ENCODE results near the gene RMND5A. TPM values are rescaled to one million over a fixed set of nuclear protein-coding genes. Genes with fewer than 3 reads are reported as not detected.
"Not testable (repeated sequence)": the region's sequence is repeated elsewhere in the genome, so short reads cannot be mapped to it uniquely, and the experiment has no call there.

Gene RMND5A
- total and polyA plus RNA-seq, 10 donors = 6.0 to 56.5 (median 34.0) TPM

DNA sequence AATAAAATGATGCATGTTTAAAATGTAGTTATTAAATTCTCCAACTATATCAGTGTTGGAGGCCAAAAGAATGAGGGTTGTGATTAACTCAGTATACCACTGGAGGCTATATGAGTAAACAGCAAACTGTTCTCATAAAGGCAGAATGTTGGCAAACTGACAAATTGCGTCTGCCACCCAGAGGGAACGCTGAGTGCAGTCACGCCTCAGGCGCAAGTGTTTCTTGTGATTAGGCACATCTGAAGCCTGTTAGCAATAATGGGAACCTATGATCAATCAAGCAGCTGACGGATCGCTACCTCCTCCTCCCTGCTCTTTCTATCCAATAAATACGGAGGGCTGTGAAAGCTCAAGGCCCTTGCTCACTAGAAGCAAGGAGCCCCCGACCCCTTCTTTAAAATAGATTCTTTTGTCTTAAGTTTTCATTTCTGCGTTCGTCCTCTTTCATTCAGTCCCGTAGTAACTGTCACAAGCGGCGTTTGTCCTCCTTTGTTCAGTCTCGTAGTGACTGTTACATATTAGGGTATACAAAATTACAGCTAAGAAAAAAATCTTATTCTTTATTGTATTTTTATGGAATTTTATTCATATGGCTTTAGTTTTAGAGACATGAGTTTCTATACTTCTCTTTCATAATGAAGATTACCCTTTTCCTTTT is 16.3 kb upstream of the RMND5A start:
- Histone ChIP-seq H3K27ac (no peak overlapping the region), H3K4me3 (no peak overlapping the region), H3K9me3 (no peaks in the 10 kb centered on the region), H3K27me3 (replicated peaks in 1 of 7) (no peaks in the 10 kb centered on the region), H3K36me3 (no peaks in the 10 kb centered on the region), H3K4me1 (no peaks in the 10 kb centered on the region)
- 75 to 90% (median 77%) methylated on average over 14 of the region's 14 CpGs for WGBS, 5 donors
- intact Hi-C loops (cut with DNase I; ENCODE audit: low total_unique reads) = no loop called here
- no peak for TF ChIP-seq POLR2A (IDR thresholded peaks at IDR 0.05)
- no peak for TF ChIP-seq POLR2AphosphoS5 (IDR thresholded peaks at IDR 0.05)
- TF ChIP-seq, protein P1, sequence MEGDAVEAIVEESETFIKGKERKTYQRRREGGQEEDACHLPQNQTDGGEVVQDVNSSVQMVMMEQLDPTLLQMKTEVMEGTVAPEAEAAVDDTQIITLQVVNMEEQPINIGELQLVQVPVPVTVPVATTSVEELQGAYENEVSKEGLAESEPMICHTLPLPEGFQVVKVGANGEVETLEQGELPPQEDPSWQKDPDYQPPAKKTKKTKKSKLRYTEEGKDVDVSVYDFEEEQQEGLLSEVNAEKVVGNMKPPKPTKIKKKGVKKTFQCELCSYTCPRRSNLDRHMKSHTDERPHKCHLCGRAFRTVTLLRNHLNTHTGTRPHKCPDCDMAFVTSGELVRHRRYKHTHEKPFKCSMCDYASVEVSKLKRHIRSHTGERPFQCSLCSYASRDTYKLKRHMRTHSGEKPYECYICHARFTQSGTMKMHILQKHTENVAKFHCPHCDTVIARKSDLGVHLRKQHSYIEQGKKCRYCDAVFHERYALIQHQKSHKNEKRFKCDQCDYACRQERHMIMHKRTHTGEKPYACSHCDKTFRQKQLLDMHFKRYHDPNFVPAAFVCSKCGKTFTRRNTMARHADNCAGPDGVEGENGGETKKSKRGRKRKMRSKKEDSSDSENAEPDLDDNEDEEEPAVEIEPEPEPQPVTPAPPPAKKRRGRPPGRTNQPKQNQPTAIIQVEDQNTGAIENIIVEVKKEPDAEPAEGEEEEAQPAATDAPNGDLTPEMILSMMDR (IDR thresholded peaks at IDR 0.05 in 8 of 11, conservative IDR thresholded peaks at IDR 0.05 in 3 of 11) = no peak
- DNase-seq = no peak

DNA sequence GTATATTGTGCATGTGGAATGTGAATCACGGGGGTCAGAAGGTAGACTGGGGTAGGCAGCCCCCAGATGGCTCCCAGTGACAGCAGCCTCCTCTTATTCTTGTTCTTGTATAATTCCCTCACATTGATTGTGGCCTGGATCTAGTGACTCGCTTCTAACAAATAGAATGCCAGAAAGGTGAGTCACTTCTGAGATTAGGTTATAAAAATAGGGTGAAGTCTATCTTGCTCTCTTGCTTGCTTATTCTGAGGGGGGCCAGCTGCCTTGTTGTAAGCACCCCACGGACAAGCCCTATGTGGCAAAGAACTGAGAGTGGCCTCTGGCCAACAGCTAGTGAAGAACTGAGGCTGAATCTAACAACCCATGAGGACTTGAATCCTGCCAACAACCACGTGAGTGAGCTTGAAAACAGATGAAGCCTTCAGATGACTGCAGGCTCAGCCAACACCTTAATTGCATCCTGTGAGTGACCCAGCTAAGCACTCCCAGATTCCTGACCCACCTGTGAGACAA is 15.6 kb upstream of the RMND5A start:
- no peak overlapping the region for H3K4me3 ChIP-seq
- no peaks in the 10 kb centered on the region for H3K9me3 ChIP-seq
- H3K36me3 ChIP-seq = no peaks in the 10 kb centered on the region
- TF ChIP-seq POLR2AphosphoS5 (IDR thresholded peaks at IDR 0.05) (no peak), POLR2A (IDR thresholded peaks at IDR 0.05) (no peak)
- TF ChIP-seq, protein P1 (IDR thresholded peaks at IDR 0.05 in 8 of 11, conservative IDR thresholded peaks at IDR 0.05 in 3 of 11) = no peak
- H3K4me1 ChIP-seq = no peaks in the 10 kb centered on the region
- 78 to 86% (median 85%) methylated on average over 4 of the region's 4 CpGs for WGBS, 5 donors
- no peaks in the 10 kb centered on the region for H3K27me3 ChIP-seq (replicated peaks in 1 of 7)
- H3K27ac ChIP-seq = no peak overlapping the region
- no peak for DNase-seq
- intact Hi-C loops (cut with DNase I; ENCODE audit: low total_unique reads) = no loop called here

DNA sequence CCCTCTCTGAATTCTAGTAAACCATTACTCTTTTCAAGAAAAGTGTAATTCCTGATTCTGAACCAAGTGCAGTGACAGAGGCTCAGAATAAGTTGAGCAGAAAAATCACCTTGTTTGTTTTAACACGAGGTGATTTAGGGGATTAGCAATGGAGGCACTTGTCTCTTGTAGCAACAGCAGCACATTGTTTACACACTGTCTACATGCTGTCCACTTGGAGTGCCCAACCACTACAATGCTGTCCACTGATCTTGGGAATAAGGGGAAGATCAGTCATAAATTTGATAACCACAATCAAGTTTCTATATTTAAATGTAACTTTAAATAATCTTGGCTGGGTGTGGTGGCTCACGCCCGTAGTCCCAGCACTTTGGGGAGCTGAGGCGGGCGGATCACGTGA is 13.9 kb upstream of the RMND5A start:
- 89 to 97% (median 90%) methylated on average over 6 of the region's 6 CpGs for WGBS, 5 donors
- DNase-seq = no peak
- H3K9me3 ChIP-seq = peaks cover 0 to 3% (median 0%) of the 10 kb centered on the region in 8 donors
- H3K27me3 ChIP-seq (replicated peaks in 1 of 7) = no peaks in the 10 kb centered on the region
- H3K27ac ChIP-seq = no peak overlapping the region
- no peaks in the 10 kb centered on the region for H3K36me3 ChIP-seq
- intact Hi-C loops (cut with DNase I; ENCODE audit: low total_unique reads) = no loop called here
- no peak overlapping the region for H3K4me3 ChIP-seq
- no peaks in the 10 kb centered on the region for H3K4me1 ChIP-seq
- TF ChIP-seq, protein P1 (IDR thresholded peaks at IDR 0.05 in 8 of 11, conservative IDR thresholded peaks at IDR 0.05 in 3 of 11) = no peak
- TF ChIP-seq POLR2AphosphoS5 (IDR thresholded peaks at IDR 0.05) (no peak), POLR2A (IDR thresholded peaks at IDR 0.05) (no peak)

DNA sequence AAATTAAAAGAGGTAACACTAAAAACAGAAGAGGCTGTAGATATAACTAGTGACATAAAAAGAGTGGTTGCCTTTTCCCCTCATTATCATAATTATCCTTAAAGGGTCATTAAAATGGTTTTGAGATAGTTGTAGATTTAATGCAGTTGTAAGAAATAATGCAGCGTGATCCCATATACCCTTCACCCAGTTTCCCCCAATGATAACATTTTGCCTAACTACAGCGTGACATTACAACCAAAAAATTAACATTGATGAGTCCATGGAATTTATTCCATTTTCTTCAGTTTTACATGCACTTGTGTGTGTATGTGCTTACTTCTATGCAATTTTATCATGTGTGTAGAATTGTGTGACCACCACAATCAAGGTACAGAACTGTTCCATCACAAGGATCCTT is 13.2 kb upstream of the RMND5A start:
- Histone ChIP-seq H3K27ac (no peak overlapping the region), H3K4me3 (no peak overlapping the region), H3K27me3 (replicated peaks in 1 of 7) (no peaks in the 10 kb centered on the region), H3K36me3 (no peaks in the 10 kb centered on the region), H3K4me1 (no peaks in the 10 kb centered on the region), H3K9me3 (peaks cover 0 to 3% (median 0%) of the 10 kb centered on the region in 8 donors)
- DNase-seq = no peak
- intact Hi-C loops (cut with DNase I; ENCODE audit: low total_unique reads) = no loop called here
- TF ChIP-seq, protein P1 (IDR thresholded peaks at IDR 0.05 in 8 of 11, conservative IDR thresholded peaks at IDR 0.05 in 3 of 11) = no peak
- TF ChIP-seq POLR2AphosphoS5 (IDR thresholded peaks at IDR 0.05) = no peak
- no peak for TF ChIP-seq POLR2A (IDR thresholded peaks at IDR 0.05)
- 92 to 97% (median 96%) methylated on average over 2 of the region's 2 CpGs for WGBS, 5 donors

DNA sequence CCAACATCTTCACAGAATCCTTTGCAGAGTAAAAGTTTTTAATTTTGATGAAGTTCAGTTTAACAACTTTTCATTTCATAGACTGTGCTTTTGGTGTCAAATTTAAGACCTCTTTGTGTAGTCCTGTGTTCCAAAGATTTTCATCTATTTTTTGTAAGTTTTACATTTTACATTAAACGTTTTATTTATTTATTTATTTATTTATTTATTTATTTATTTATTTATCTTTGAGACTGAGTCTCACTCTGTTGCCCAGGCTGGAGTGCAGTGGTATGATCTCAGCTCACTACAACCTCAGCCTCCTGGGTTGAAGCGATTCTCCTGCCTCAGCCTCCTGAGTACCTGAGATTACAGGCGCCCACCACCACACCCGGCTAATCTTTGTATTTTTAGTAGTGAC is 12.0 kb upstream of the RMND5A start:
- H3K4me1 ChIP-seq; H3K9me3 ChIP-seq; H3K4me3 ChIP-seq; intact Hi-C loops (cut with DNase I; ENCODE audit: low total_unique reads); DNase-seq; H3K27me3 ChIP-seq (replicated peaks in 1 of 7); H3K27ac ChIP-seq; H3K36me3 ChIP-seq: not testable (repeated sequence)
- WGBS, 5 donors = 88 to 94% (median 92%) methylated on average over 4 of the region's 4 CpGs

DNA sequence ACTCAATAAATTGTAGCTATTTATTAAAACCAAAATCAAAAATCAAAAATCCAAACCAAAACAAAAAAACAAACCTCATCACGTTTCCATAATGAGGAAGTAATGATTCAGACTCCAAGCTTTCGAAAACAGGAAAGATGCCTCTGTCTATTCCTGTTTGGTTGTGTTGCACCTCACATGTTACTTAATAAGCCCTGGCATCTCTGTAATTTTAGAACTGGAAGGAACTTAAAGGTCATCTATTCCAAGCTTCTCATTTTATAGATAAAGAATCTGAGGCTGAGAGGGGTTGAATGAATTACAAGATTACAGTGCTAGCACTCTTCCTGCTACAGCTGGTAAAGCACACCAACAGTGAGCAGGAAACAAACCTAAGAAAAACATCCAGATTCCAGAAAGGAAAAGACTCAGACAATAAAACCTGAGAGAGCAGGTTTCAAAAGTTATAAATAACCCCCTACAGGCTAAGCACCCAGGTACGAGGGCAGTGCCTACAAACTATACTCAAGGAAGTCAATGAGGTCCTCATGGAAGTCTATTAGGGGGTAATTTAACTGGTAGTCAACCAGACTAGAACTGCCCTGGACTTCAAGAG is 5.4 kb upstream of the RMND5A start:
- H3K4me3 ChIP-seq = peak overlapping the region in 1 of 8 donors; percentile 12
- H3K4me1 ChIP-seq; intact Hi-C loops (cut with DNase I; ENCODE audit: low total_unique reads); H3K36me3 ChIP-seq; H3K27me3 ChIP-seq (replicated peaks in 1 of 7); DNase-seq; H3K9me3 ChIP-seq: not testable (repeated sequence)
- WGBS, 5 donors = 33 to 92% (median 47%) methylated on average over 1 to 3 of the region's 3 CpGs
- peak overlapping the region in 3 of 8 donors; percentile 52 to 64 (median 58) for H3K27ac ChIP-seq
